Activated CD4-positive, alpha-beta T cell treated with anti-CD3 and anti-CD28 coated beads, Interleukin-2, amount 50 U/mL, for 48 hours (primary cell): ENCODE data around the gene STOX2.

Source experiments
- DNase-seq, 2 experiments: peaks; one replicate each; pipeline ENCODE4 v3.0.0-alpha.2; 2020

The STOX2 gene

GRCh38 chr4:183987987-183988392 lies 82.9 kb downstream of the STOX2 start:
- DNase-seq: no peak

DNA sequence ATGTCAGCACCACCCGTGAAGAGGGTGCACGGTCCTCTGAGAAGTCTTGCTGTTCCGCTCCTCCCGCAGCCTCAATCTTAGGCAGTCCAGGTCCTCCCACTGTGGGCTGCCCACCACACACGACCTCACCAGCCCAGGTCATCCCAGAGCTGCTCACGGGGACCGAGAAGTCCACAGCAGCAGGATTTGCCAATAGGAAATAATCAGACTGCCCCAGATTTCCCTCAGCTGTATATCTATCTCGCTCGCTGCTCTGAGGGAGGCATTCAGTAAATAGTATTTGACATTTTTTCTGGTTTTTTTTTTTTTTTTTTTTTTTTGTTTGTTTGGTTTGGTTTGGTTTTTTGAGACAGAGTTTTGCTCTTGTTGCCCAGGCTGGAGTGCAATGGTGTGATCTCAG lies 83.8 kb downstream of the STOX2 start:
- DNase-seq: no peak

- no peak for DNase-seq
These were observed 84.4 kb downstream of the STOX2 start for GRCh38 chr4:183989461-183989860.

- DNase-seq: no peak
These were observed 84.8 kb downstream of the STOX2 start for GRCh38 chr4:183989931-183990330.

DNA sequence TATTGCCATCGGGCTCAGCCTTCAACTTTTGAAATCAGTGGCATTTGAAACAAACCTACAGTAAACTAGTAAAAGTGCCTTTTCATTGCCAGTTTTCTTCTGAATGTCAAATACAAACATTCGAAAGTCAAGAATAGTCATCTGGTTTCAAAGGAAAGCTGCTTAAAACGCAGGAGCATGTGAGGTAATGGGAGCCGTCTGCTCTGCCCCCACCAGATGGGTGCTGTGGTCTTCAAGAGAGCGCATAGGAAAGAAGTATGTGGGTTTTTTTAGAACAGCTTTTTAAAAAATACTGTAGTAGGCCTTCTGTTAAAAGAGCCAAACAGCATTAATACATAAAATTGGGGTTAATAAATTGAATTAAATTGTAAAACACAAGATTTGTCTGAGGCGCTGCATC lies 88.6 kb downstream of the STOX2 start:
- DNase-seq: no peak

GRCh38 chr4:183995570-183995969 lies 90.5 kb downstream of the STOX2 start:
- no peak for DNase-seq

DNA sequence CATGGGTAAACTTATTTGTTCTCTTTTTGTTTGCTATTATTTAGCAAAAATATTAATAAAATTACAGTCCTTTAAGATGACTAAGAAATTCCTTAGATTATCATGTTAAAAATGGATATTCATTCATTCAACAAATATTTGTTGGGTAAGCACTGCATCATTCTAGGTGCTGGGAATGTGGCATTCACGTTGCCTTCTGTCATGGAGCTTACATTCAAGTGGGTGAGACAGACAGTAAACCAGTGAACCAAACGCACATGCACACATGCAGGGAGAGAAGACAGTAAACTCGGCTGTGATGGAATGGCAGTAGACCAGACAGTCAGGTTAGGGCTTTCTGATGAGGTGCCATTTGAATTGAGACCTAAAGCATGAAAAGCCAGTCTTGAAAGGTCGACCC lies 91.8 kb downstream of the STOX2 start:
- no peak for DNase-seq

DNA sequence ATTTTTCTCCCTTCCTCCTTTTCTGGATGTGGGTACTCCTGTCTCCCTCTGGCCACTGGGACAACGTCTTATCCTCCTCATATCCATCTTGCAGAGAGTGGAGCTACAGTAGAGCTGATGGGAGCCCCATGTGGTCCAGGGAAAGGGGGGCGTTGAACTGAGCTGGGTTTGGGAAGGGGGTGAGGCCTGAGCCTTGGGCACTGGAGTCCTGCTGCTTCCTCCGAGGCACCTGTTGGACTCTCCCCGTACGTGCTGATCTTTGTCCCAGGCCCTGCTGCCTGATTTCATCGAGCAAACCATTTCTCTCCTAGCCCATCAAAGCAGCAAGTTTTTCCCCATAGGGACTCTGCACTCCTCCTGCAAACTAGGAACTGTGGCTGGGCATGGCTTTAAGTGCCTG lies 94.3 kb downstream of the STOX2 start:
- DNase-seq: no peak

GRCh38 chr4:184000457-184001396 lies 95.6 kb downstream of the STOX2 start:
- DNase-seq: no peak

- DNase-seq: no peak
These were observed 98.3 kb downstream of the STOX2 start for GRCh38 chr4:184003433-184003832.

- no peak for DNase-seq
These were observed 102.8 kb downstream of the STOX2 start for GRCh38 chr4:184007891-184008290.

- no peak for DNase-seq
These were observed 105.6 kb downstream of the STOX2 start for GRCh38 chr4:184010696-184011095.

- no peak for DNase-seq
These were observed 106.8 kb downstream of the STOX2 start for GRCh38 chr4:184011826-184012380.

- DNase-seq: no peak
These were observed 107.8 kb downstream of the STOX2 start for GRCh38 chr4:184012937-184013336.

- DNase-seq: no peak
These were observed 109.2 kb downstream of the STOX2 start for GRCh38 chr4:184014301-184014700.

DNA sequence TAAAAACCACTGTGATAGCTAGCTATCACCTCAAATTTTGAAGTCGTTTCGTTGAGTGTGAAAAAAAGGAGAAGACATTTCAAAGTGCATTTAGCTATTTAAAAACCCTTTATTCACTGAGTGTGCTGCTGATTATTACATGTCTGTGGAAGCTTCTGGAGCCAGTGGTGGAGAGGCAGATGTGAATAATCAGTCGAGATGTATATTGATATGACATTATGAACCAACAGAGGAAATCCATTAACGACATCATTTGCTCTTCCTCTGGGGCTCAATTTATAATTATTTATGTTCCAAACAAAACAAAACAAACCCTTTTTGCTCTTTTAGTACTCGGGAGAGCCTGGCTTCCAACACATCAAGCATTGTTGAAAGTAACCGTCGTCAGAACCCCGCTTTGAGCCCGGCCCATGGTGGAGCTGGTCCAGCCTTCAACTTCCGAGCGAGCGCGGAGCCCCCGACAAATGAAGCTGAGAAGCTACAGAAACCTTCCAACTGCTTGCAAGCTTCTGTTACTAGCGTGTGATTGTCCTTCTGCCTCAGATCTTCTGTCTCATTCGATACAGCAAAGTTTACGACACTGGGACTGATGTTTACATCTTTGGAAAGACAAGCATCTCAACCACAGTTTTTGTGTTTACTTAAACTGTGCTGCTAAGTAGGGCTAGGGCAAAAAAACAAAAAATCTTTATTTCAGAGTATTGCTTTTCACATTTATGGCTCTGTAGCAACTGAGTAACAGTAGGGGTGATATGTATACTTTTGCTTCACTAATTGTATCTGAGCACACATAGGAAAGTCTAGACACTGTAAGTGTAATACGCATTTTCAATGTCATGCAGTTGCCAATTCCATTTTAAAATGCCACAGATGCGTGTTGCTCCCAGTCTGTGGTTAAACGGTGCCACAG lies 111.9 kb downstream of the STOX2 start:
- DNase-seq: no peak

GRCh38 chr4:184019076-184019475 lies 114.0 kb downstream of the STOX2 start:
- no peak for DNase-seq

- no peak for DNase-seq
These were observed 114.8 kb downstream of the STOX2 start for GRCh38 chr4:184019667-184020623.

- DNase-seq: no peak
These were observed 116.3 kb downstream of the STOX2 start for GRCh38 chr4:184021389-184021788.

- no peak for DNase-seq
These were observed 117.7 kb downstream of the STOX2 start for GRCh38 chr4:184022679-184023383.

DNA sequence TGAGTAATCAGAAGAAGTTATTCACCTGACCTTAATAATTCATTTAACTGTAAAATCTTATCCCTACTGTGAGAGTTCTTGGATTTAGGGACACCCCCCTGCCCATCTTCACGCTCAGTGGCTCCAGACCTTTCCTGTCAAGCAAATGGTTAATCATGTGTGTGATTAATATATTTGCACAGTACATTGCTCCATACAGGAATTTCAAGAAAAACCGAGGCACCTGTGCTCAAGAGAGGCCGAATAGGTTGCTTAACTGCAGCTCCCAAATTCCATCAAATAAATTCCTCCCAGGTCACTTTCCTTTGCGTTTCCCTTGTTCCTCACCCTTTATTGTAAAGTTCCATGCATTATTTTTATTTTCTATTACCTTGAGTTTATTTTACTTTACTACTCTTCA lies 119.5 kb downstream of the STOX2 start:
- DNase-seq: no peak
